GM20000 (cell line): ENCODE results near the gene DTNBP1.

Experiments
- DNase-seq: peaks from one replicate; pipeline ENCODE4 v3.0.0; 2012; ENCODE audit warnings: low spot score
- TF ChIP-seq, protein P1 (sequence below): IDR thresholded peaks from 2 replicates; pipeline ENCODE4 v1.5.1; 2012; ENCODE audit warnings: mild to moderate bottlenecking, control low read depth; ENCODE audit errors: extremely low read depth, missing control alignments

Gene DTNBP1

DNA sequence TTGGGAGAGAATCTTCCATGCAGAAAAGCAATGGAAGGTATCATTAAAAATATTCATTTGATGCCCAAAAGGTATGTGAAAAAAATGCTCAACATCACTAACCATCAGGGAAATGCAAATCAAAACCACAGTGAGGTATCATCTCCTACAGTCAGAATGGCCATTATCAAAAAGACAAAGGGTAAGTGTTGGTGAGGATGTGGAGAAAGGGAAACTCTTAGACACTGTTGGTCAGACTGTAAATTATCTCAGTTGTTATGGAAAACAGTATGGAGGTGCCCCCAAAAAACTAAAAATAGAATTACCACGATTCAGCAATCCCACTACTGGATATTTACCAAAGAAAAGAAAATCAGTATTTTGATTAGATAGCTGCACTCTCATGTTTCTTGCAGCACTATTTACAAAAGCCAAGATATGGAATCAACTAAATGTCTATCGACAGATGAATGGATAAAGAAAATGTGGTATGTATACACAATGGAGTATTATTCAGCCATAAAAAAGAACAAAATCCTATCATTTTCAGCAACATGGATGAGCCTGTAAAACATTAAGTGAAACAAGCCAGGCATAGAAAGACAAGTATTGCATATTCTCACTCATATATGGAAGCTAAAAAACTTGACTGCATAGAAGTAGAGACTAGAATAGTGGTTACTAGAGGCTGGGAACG, 84.0 kb downstream of the DTNBP1 start:
- TF ChIP-seq, protein P1, sequence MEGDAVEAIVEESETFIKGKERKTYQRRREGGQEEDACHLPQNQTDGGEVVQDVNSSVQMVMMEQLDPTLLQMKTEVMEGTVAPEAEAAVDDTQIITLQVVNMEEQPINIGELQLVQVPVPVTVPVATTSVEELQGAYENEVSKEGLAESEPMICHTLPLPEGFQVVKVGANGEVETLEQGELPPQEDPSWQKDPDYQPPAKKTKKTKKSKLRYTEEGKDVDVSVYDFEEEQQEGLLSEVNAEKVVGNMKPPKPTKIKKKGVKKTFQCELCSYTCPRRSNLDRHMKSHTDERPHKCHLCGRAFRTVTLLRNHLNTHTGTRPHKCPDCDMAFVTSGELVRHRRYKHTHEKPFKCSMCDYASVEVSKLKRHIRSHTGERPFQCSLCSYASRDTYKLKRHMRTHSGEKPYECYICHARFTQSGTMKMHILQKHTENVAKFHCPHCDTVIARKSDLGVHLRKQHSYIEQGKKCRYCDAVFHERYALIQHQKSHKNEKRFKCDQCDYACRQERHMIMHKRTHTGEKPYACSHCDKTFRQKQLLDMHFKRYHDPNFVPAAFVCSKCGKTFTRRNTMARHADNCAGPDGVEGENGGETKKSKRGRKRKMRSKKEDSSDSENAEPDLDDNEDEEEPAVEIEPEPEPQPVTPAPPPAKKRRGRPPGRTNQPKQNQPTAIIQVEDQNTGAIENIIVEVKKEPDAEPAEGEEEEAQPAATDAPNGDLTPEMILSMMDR: no peak
- DNase-seq: no peak

DNA sequence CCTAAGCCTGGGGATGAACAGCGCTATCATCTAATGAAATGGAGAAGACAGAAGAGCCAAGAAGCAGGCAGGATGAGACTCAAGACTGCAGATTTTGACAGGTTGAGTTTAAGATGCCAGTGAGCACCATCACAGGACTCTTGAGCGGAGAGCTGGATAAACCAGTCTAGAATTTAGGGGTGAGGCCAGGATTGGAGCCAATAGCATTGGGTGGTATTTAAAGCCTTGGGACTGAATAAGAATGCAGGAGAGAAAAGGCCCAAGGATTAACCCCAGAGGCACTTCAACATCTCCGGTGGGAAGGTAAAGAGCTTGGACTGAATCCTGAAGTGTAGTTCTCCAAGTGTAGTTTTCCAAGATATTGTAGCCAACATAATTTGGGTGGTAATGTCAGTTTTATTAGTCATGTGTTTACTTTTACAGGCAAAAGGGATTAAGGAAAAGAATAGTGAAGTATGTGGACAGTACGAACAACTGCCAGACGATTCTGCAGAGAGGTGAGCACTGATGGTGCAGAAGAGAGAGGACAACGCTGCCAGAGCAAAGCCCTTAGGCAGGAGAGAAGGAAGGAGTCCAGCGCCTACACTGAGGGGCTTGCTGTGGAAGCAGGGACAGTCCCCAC, 85.2 kb downstream of the DTNBP1 start:
- no peak for DNase-seq
- TF ChIP-seq, protein P1: no peak

DNA sequence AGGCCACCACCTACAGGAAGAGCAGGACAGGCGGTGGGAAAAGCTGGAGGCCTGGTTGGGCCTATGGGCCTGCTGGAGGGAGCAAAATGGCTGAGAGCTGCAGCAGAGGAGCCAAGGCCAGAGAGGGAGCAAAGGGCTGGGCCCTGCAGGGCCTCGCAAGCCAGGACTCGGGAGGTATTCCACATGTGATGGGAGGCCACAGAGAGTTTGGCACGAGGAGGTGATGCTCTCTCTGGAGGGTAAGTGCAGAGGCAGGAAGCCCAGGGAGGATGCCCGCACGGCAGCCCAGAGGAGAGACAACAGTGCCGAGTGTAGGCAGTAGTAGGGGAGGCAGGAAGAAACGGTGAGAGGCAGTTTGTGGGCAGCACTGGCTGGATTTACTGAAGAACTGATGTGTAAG, 85.7 kb downstream of the DTNBP1 start:
- DNase-seq: no peak
- TF ChIP-seq, protein P1: no peak

DNA sequence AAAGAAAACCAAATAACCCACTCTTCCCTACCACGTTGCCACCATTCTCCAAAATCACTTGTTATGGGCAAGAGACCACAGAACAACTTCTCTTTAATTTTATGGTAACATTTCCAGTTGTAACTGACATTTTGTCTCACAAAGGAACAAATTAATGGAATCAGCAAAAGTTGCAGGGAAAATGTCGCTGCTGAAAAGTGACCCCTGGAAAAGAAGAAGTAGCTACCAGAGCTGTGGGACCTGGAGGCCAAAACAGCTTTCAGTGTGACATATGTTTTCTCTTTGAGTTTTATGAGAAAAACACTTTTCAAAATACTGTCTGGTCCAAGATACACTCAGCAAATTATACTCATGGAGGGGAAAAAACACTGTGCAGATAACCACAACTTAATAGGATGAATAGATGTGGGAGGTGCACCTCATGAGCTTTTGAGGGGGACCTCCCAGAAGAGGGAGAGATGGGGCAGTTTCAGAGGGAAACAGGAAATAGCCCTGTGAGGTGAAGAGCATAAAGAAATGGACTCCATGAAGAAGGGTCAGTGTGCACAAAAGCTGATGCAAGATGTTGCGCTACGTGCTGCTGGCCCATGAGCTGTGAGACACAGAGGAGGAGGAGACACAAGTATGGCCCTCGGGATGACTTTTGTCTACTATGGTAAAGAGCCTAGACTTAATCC, 87.3 kb downstream of the DTNBP1 start:
- TF ChIP-seq, protein P1: no peak
- DNase-seq: no peak

DNA sequence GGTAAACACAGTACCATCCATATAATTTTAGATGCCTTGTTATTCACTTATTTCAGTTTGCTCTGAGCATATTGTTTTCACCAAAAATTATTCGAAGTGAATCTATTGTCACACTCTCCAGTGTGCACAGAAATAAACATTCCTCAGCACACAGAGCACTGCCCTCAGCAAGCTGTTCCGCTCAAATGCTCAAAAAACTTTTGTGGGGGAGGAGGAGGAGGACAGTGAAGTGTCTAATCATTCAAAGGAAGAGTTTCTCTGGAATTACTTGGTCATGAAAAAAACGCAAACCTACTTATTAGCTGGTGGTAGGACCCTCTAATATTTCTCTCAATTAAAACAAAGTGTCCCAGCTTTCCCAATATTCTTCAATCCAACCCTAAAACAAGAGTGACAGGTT, 88.3 kb downstream of the DTNBP1 start:
- TF ChIP-seq, protein P1: no peak
- DNase-seq: no peak

DNA sequence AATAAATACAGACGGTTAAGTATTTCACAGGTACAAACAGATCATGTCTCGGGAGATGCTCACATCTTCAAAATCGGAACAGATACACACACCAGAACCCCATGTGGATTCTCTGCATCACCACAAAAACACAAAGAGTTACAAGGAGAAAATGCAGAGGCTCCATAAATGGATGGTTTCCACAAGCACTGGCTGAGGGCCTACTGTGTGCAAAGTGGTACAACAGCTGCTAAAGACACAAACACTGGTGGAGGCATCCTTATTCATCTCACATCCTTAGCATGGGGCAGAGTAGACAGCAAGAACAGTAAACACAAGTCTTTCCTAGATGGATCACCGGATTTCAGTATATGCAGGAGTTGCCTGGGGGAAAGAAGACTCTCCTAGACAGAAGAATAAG, 88.8 kb downstream of the DTNBP1 start:
- DNase-seq: no peak
- TF ChIP-seq, protein P1: no peak

DNA sequence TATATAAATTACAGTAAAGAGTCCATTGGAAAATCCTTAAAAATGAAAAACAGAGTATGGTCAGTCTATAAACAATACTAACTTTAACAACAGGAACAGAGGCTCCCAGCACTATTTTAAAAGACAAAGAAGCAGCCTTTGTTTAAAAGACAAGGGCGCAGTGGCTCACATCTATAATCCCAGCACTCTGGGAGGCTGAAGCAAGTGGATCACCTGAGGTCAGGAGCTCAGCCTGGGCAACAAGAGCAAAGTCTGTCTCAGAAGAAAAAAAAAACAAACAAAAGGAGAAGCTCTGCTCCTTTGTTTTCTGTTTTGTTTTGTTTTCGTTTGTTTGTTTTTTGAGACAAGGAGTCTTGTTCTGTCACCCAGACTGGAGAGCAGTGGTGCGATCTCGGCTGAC, 89.4 kb downstream of the DTNBP1 start:
- TF ChIP-seq, protein P1: no peak
- no peak for DNase-seq
